ENCODE results near the gene EPN2. TPM values are rescaled to one million over a fixed set of nuclear protein-coding genes. Genes with fewer than 3 reads are reported as not detected.

Gene EPN2
- total RNA-seq, 4 donors from 2014 or later: 23.9 to 35.1 (median 34.1) TPM

GRCh38 chr17:19248151-19248927 is 11.2 kb downstream of the EPN2 start:
- peak in 1 of 3 donors; percentile 15 for DNase-seq
- Histone ChIP-seq H3K4me3 (no peak overlapping the region), H3K4me1 (peaks cover 0 to 40% (median 0%) of the 10 kb centered on the region in 4 donors), H3K9me3 (no peaks in the 10 kb centered on the region), H3K27me3 (no peaks in the 10 kb centered on the region), H3K27ac (peak overlapping the region in 2 of 4 donors; percentile 68 to 70), H3K36me3 (no peaks in the 10 kb centered on the region)
- TF ChIP-seq CTCF (IDR thresholded peaks at IDR 0.05) (no peak), POLR2A (IDR thresholded peaks at IDR 0.05) (no peak)

- peak overlapping the region in 3 of 4 donors; percentile 10 to 70 (median 68) for H3K27ac ChIP-seq
- DNase-seq: peak in 1 of 3 donors; percentile 45
- H3K27me3 ChIP-seq: no peaks in the 10 kb centered on the region
- no peak overlapping the region for H3K4me3 ChIP-seq
- no peaks in the 10 kb centered on the region for H3K36me3 ChIP-seq
- H3K9me3 ChIP-seq: no peaks in the 10 kb centered on the region
- no peak for TF ChIP-seq CTCF (IDR thresholded peaks at IDR 0.05)
- peaks cover 0 to 40% (median 0%) of the 10 kb centered on the region in 4 donors for H3K4me1 ChIP-seq
These were observed 11.9 kb downstream of the EPN2 start for GRCh38 chr17:19248928-19249574.

- Histone ChIP-seq H3K4me1 (peaks cover 0 to 40% (median 0%) of the 10 kb centered on the region in 4 donors), H3K9me3 (no peaks in the 10 kb centered on the region), H3K36me3 (no peaks in the 10 kb centered on the region), H3K4me3 (no peak overlapping the region), H3K27me3 (no peaks in the 10 kb centered on the region), H3K27ac (peak overlapping the region in 3 of 4 donors; percentile 10 to 70 (median 68))
- DNase-seq: peak in 1 of 3 donors; percentile 30
- no peak for TF ChIP-seq POLR2A (IDR thresholded peaks at IDR 0.05)
These were observed 12.5 kb downstream of the EPN2 start for GRCh38 chr17:19249681-19250080.

DNA sequence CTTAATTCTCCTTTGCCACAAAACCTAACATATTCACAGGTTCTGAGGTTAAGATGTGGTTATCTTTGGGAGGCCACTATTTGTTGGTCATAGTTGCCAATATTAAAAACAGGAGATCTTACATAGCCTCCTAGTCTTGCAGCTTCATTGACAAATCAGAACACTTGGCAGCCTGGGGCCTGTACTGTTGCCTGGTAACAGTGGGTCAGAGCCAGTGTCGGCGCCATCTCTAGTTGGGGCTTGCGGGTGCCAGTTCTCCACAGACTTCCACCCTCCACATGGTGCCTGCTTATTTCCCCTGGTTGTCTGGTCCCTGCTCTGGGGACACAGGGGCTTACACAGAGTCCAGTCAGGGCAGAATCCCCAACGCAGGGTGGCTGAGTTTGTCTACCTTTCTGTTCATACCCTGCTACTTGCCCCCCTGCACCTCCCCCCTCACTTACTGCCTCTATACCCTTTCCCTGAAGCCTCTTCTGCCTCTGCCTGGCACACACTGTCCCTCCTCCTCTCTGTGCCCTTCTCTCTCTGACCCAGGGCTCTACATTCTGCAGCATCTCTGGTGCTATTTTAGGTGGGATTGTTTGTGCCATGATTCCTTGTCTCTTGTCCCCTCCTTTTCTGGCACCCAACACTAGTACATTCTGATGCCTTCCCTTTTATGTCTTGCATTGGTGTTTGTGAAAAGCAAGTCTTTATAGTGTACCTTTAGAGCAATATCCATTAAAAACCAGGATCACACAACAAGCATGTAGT is 13.4 kb downstream of the EPN2 start:
- Histone ChIP-seq H3K27me3 (no peaks in the 10 kb centered on the region), H3K4me3 (no peak overlapping the region), H3K27ac (peak overlapping the region in 2 of 4 donors; percentile 42 to 68), H3K4me1 (peaks cover 0 to 40% (median 0%) of the 10 kb centered on the region in 4 donors), H3K9me3 (no peaks in the 10 kb centered on the region), H3K36me3 (no peaks in the 10 kb centered on the region)
- TF ChIP-seq POLR2A (IDR thresholded peaks at IDR 0.05): no peak
- no peak for TF ChIP-seq CTCF (IDR thresholded peaks at IDR 0.05)
- DNase-seq: peak in 1 of 3 donors; percentile 44

DNA sequence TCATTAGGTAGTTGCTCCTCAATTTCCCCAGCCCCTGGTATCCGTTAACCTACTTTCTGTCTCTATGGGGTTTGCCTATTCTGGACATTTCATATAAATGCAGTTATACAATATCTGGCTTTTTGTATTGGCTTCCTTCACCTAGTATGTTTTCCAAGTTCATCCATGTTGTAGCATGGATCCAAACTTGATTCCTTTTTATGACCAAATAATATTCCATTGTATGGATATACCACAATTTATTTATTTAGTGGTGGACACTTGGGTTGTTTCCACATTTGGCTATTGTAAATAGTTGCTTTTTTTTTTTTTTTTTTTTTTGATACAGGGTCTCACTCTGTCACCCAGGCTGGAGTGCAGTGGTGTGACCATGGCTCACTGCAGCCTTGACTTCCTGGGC is 15.9 kb downstream of the EPN2 start:
- TF ChIP-seq CTCF (IDR thresholded peaks at IDR 0.05): no peak
- TF ChIP-seq POLR2A (IDR thresholded peaks at IDR 0.05): no peak
- Histone ChIP-seq H3K36me3 (no peaks in the 10 kb centered on the region), H3K27me3 (no peaks in the 10 kb centered on the region), H3K4me1 (peaks cover 0 to 31% (median 0%) of the 10 kb centered on the region in 4 donors), H3K4me3 (no peak overlapping the region), H3K9me3 (no peaks in the 10 kb centered on the region), H3K27ac (no peak overlapping the region)
- no peak for DNase-seq
